ENCODE results near the gene MEX3B. TPM values are rescaled to one million over a fixed set of nuclear protein-coding genes. Genes with fewer than 3 reads are reported as not detected.
"Not testable (repeated sequence)": the region's sequence is repeated elsewhere in the genome, so short reads cannot be mapped to it uniquely, and the experiment has no call there.

Gene MEX3B
- polyA plus RNA-seq, 4 donors = 0.95 to 3.0 TPM; not detected in 2

GRCh38 chr15:82031871-82032270 is 13.9 kb downstream of the MEX3B start:
- H3K4me1 ChIP-seq (ENCODE audit: control insufficient read depth in 3 of 3, insufficient read depth in 2 of 3, low read depth in 1 of 3, low read length in 2 of 3) = no peaks in the 10 kb centered on the region
- H3K36me3 ChIP-seq (ENCODE audit: control insufficient read depth in 3 of 3, insufficient read depth in 2 of 3, low read depth in 1 of 3, low read length in 3 of 3) = no peaks in the 10 kb centered on the region
- 69 to 74% (median 73%) methylated on average over 5 of the region's 5 CpGs for WGBS, 3 donors
- H3K27me3 ChIP-seq (ENCODE audit: control insufficient read depth in 3 of 3, insufficient read depth in 3 of 3, low read length in 3 of 3) = no peaks in the 10 kb centered on the region
- H3K4me3 ChIP-seq (ENCODE audit: low read depth in 1 of 3, low read length in 3 of 3) = no peak overlapping the region
- DNase-seq (no peak), FAIRE-seq (no peak)
- H3K9me3 ChIP-seq (ENCODE audit: control insufficient read depth in 2 of 2, insufficient read depth in 1 of 2, low read depth in 1 of 2, low read length in 1 of 2) = no peaks in the 10 kb centered on the region
- H3K27ac ChIP-seq (ENCODE audit: low read depth in 1 of 3, low read length in 2 of 3) = no peak overlapping the region

- no peaks in the 10 kb centered on the region for H3K9me3 ChIP-seq (ENCODE audit: control insufficient read depth in 2 of 2, insufficient read depth in 1 of 2, low read depth in 1 of 2, low read length in 1 of 2)
- WGBS, 3 donors = 60 to 85% (median 83%) methylated on average over 2 of the region's 2 CpGs
Observed at GRCh38 chr15:82030176-82030575, 15.6 kb downstream of the MEX3B start.

GRCh38 chr15:82028163-82028562 is 17.7 kb downstream of the MEX3B start:
- not testable (repeated sequence) for FAIRE-seq; H3K4me3 ChIP-seq (ENCODE audit: low read depth in 1 of 3, low read length in 3 of 3); H3K4me1 ChIP-seq (ENCODE audit: control insufficient read depth in 3 of 3, insufficient read depth in 2 of 3, low read depth in 1 of 3, low read length in 2 of 3); H3K36me3 ChIP-seq (ENCODE audit: control insufficient read depth in 3 of 3, insufficient read depth in 2 of 3, low read depth in 1 of 3, low read length in 3 of 3); H3K9me3 ChIP-seq (ENCODE audit: control insufficient read depth in 2 of 2, insufficient read depth in 1 of 2, low read depth in 1 of 2, low read length in 1 of 2); DNase-seq; H3K27ac ChIP-seq (ENCODE audit: low read depth in 1 of 3, low read length in 2 of 3); H3K27me3 ChIP-seq (ENCODE audit: control insufficient read depth in 3 of 3, insufficient read depth in 3 of 3, low read length in 3 of 3)
- WGBS, 3 donors = 71 to 74% (median 71%) methylated on average over 5 of the region's 5 CpGs

More at GRCh38 chr15:82030176-82030575, 15.6 kb downstream of the MEX3B start:
- Histone ChIP-seq H3K36me3 (ENCODE audit: control insufficient read depth in 3 of 3, insufficient read depth in 2 of 3, low read depth in 1 of 3, low read length in 3 of 3) (no peaks in the 10 kb centered on the region), H3K27me3 (ENCODE audit: control insufficient read depth in 3 of 3, insufficient read depth in 3 of 3, low read length in 3 of 3) (no peaks in the 10 kb centered on the region), H3K4me1 (ENCODE audit: control insufficient read depth in 3 of 3, insufficient read depth in 2 of 3, low read depth in 1 of 3, low read length in 2 of 3) (no peaks in the 10 kb centered on the region), H3K27ac (ENCODE audit: low read depth in 1 of 3, low read length in 2 of 3) (no peak overlapping the region), H3K4me3 (ENCODE audit: low read depth in 1 of 3, low read length in 3 of 3) (no peak overlapping the region)
- no peak for DNase-seq
- FAIRE-seq = no peak

- H3K36me3 ChIP-seq (ENCODE audit: control insufficient read depth in 3 of 3, insufficient read depth in 2 of 3, low read depth in 1 of 3, low read length in 3 of 3) = no peaks in the 10 kb centered on the region
- FAIRE-seq = no peak
- peak in 1 of 2 donors; percentile 8 for DNase-seq
Observed at GRCh38 chr15:82021992-82022391, 23.8 kb downstream of the MEX3B start.

GRCh38 chr15:82020625-82021394 is 25.0 kb downstream of the MEX3B start:
- Histone ChIP-seq H3K4me3 (ENCODE audit: low read depth in 1 of 3, low read length in 3 of 3) (no peak overlapping the region), H3K27me3 (ENCODE audit: control insufficient read depth in 3 of 3, insufficient read depth in 3 of 3, low read length in 3 of 3) (peaks cover 0 to 3% (median 0%) of the 10 kb centered on the region in 3 donors), H3K27ac (ENCODE audit: low read depth in 1 of 3, low read length in 2 of 3) (no peak overlapping the region), H3K9me3 (ENCODE audit: control insufficient read depth in 2 of 2, insufficient read depth in 1 of 2, low read depth in 1 of 2, low read length in 1 of 2) (no peaks in the 10 kb centered on the region), H3K36me3 (ENCODE audit: control insufficient read depth in 3 of 3, insufficient read depth in 2 of 3, low read depth in 1 of 3, low read length in 3 of 3) (no peaks in the 10 kb centered on the region), H3K4me1 (ENCODE audit: control insufficient read depth in 3 of 3, insufficient read depth in 2 of 3, low read depth in 1 of 3, low read length in 2 of 3) (no peaks in the 10 kb centered on the region)
- FAIRE-seq (no peak), DNase-seq (no peak)
- WGBS, 3 donors = 82 to 86% (median 86%) methylated on average over 3 of the region's 3 CpGs

More at GRCh38 chr15:82021992-82022391, 23.8 kb downstream of the MEX3B start:
- no peaks in the 10 kb centered on the region for H3K4me1 ChIP-seq (ENCODE audit: control insufficient read depth in 3 of 3, insufficient read depth in 2 of 3, low read depth in 1 of 3, low read length in 2 of 3)
- no peaks in the 10 kb centered on the region for H3K9me3 ChIP-seq (ENCODE audit: control insufficient read depth in 2 of 2, insufficient read depth in 1 of 2, low read depth in 1 of 2, low read length in 1 of 2)
- peaks cover 0 to 3% (median 0%) of the 10 kb centered on the region in 3 donors for H3K27me3 ChIP-seq (ENCODE audit: control insufficient read depth in 3 of 3, insufficient read depth in 3 of 3, low read length in 3 of 3)
- H3K4me3 ChIP-seq (ENCODE audit: low read depth in 1 of 3, low read length in 3 of 3) = no peak overlapping the region
- 0 to 9% (median 6%) methylated on average over 1 of the region's 1 CpG for WGBS, 3 donors
- H3K27ac ChIP-seq (ENCODE audit: low read depth in 1 of 3, low read length in 2 of 3) = no peak overlapping the region

GRCh38 chr15:82018201-82018600 is 27.6 kb downstream of the MEX3B start:
- no peaks in the 10 kb centered on the region for H3K4me1 ChIP-seq (ENCODE audit: control insufficient read depth in 3 of 3, insufficient read depth in 2 of 3, low read depth in 1 of 3, low read length in 2 of 3)
- FAIRE-seq = no peak
- DNase-seq = no peak
- no peaks in the 10 kb centered on the region for H3K36me3 ChIP-seq (ENCODE audit: control insufficient read depth in 3 of 3, insufficient read depth in 2 of 3, low read depth in 1 of 3, low read length in 3 of 3)
- 64 to 82% (median 75%) methylated on average over 4 of the region's 4 CpGs for WGBS, 3 donors
- H3K27me3 ChIP-seq (ENCODE audit: control insufficient read depth in 3 of 3, insufficient read depth in 3 of 3, low read length in 3 of 3) = peaks cover 0 to 3% (median 0%) of the 10 kb centered on the region in 3 donors
- no peak overlapping the region for H3K27ac ChIP-seq (ENCODE audit: low read depth in 1 of 3, low read length in 2 of 3)
- H3K4me3 ChIP-seq (ENCODE audit: low read depth in 1 of 3, low read length in 3 of 3) = no peak overlapping the region
- H3K9me3 ChIP-seq (ENCODE audit: control insufficient read depth in 2 of 2, insufficient read depth in 1 of 2, low read depth in 1 of 2, low read length in 1 of 2) = no peaks in the 10 kb centered on the region

GRCh38 chr15:82017656-82018055 is 28.2 kb downstream of the MEX3B start:
- H3K36me3 ChIP-seq (ENCODE audit: control insufficient read depth in 3 of 3, insufficient read depth in 2 of 3, low read depth in 1 of 3, low read length in 3 of 3) = no peaks in the 10 kb centered on the region
- no peak for FAIRE-seq
- no peaks in the 10 kb centered on the region for H3K4me1 ChIP-seq (ENCODE audit: control insufficient read depth in 3 of 3, insufficient read depth in 2 of 3, low read depth in 1 of 3, low read length in 2 of 3)
- peaks cover 0 to 3% (median 0%) of the 10 kb centered on the region in 3 donors for H3K27me3 ChIP-seq (ENCODE audit: control insufficient read depth in 3 of 3, insufficient read depth in 3 of 3, low read length in 3 of 3)
- H3K4me3 ChIP-seq (ENCODE audit: low read depth in 1 of 3, low read length in 3 of 3) = no peak overlapping the region
- no peaks in the 10 kb centered on the region for H3K9me3 ChIP-seq (ENCODE audit: control insufficient read depth in 2 of 2, insufficient read depth in 1 of 2, low read depth in 1 of 2, low read length in 1 of 2)
- WGBS, 3 donors = 70 to 76% (median 74%) methylated on average over 7 of the region's 7 CpGs
- DNase-seq = no peak
- no peak overlapping the region for H3K27ac ChIP-seq (ENCODE audit: low read depth in 1 of 3, low read length in 2 of 3)

GRCh38 chr15:82014989-82015388 is 30.8 kb downstream of the MEX3B start:
- H3K36me3 ChIP-seq (ENCODE audit: control insufficient read depth in 3 of 3, insufficient read depth in 2 of 3, low read depth in 1 of 3, low read length in 3 of 3) = no peaks in the 10 kb centered on the region
- H3K4me1 ChIP-seq (ENCODE audit: control insufficient read depth in 3 of 3, insufficient read depth in 2 of 3, low read depth in 1 of 3, low read length in 2 of 3) = no peaks in the 10 kb centered on the region
- FAIRE-seq = no peak
- H3K27me3 ChIP-seq (ENCODE audit: control insufficient read depth in 3 of 3, insufficient read depth in 3 of 3, low read length in 3 of 3) = peaks cover 0 to 3% (median 0%) of the 10 kb centered on the region in 3 donors
- H3K27ac ChIP-seq (ENCODE audit: low read depth in 1 of 3, low read length in 2 of 3) = no peak overlapping the region
- no peak overlapping the region for H3K4me3 ChIP-seq (ENCODE audit: low read depth in 1 of 3, low read length in 3 of 3)
- H3K9me3 ChIP-seq (ENCODE audit: control insufficient read depth in 2 of 2, insufficient read depth in 1 of 2, low read depth in 1 of 2, low read length in 1 of 2) = no peaks in the 10 kb centered on the region
- no peak for DNase-seq
- WGBS, 3 donors = 82 to 89% (median 85%) methylated on average over 3 of the region's 3 CpGs
